ENCODE measurements around the gene WNT7B.

- TF ChIP-seq CTCF (IDR thresholded peaks at IDR 0.05; ENCODE audit: low read length) (no peak), EZH2 (optimal IDR thresholded peaks at IDR 0.05; ENCODE audit: low read depth, low read length) (no peak), EZH2phosphoT487 (IDR thresholded peaks at IDR 0.05; ENCODE audit: low read length) (no peak)
Observed at GRCh38 chr22:45923212-45923611, 53.8 kb downstream of the WNT7B start.

Data from MM.1S (cell line).